ENCODE results near the gene KRT40. TPM values are rescaled to one million over a fixed set of nuclear protein-coding genes. Genes with fewer than 3 reads are reported as not detected.

KRT40 gene
- total and polyA plus RNA-seq, 2 experiments from 2014 or later: not detected

DNA sequence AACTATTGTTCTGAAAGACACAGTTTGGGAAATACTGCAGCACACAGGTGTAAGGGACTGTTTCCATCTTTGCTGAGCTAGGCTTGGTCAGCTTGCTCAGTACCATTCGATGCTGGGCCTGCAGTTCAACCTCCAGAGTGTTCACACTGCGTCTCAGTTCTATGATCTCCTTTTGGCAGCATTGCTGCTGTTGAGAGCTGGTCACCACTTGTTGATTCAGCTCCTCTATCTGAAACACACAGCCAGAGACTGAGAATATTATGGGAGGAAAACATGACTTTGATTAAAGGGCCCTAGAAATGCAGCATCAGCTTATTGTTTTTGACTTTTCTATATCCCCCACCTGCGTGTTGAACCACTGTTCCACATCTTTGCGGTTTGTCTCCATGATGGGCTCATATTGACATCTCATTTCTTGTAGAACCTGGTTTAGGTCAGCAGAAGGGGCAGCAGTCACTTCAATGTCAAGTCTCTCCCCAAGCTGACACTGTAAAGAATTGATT is 22.0 kb downstream of the KRT40 start (continued):
- TF ChIP-seq ZNF462 (CRISPR knock-in tag; IDR thresholded peaks at IDR 0.05) (no peak), STAT1 (IDR thresholded peaks at IDR 0.05; ENCODE audit: unreplicated experiment) (no peak), ZNF331 (CRISPR knock-in tag; IDR thresholded peaks at IDR 0.05; ENCODE audit: low read depth) (no peak), NANOG (IDR thresholded peaks at IDR 0.05; ENCODE audit: borderline replicate concordance) (no peak), CREB1 (CRISPR knock-in tag; IDR thresholded peaks at IDR 0.05; ENCODE audit: low read depth) (no peak), EZH2phosphoT487 (IDR thresholded peaks at IDR 0.05; ENCODE audit: unreplicated experiment) (no peak), ZNF114 (CRISPR knock-in tag; IDR thresholded peaks at IDR 0.05) (no peak), JUNB (IDR thresholded peaks at IDR 0.05; ENCODE audit: unreplicated experiment) (no peak), POLR2AphosphoS5 (IDR thresholded peaks at IDR 0.05; ENCODE audit: low read depth) (no peak)
- TF ChIP-seq, protein P1, sequence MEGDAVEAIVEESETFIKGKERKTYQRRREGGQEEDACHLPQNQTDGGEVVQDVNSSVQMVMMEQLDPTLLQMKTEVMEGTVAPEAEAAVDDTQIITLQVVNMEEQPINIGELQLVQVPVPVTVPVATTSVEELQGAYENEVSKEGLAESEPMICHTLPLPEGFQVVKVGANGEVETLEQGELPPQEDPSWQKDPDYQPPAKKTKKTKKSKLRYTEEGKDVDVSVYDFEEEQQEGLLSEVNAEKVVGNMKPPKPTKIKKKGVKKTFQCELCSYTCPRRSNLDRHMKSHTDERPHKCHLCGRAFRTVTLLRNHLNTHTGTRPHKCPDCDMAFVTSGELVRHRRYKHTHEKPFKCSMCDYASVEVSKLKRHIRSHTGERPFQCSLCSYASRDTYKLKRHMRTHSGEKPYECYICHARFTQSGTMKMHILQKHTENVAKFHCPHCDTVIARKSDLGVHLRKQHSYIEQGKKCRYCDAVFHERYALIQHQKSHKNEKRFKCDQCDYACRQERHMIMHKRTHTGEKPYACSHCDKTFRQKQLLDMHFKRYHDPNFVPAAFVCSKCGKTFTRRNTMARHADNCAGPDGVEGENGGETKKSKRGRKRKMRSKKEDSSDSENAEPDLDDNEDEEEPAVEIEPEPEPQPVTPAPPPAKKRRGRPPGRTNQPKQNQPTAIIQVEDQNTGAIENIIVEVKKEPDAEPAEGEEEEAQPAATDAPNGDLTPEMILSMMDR (conservative IDR thresholded peaks at IDR 0.05; ENCODE audit: low read depth in 2 of 2): no peak

Measured in GM23338 (cell line).